Progenitor cell of endocrine pancreas (in vitro differentiated cells): ENCODE results near the gene CHST4. TPM values are rescaled to one million over a fixed set of nuclear protein-coding genes. Genes with fewer than 3 reads are reported as not detected.

Source experiments
- DNase-seq: peaks from one replicate; pipeline ENCODE4 v3.0.0; 2021; ENCODE audit warnings: low spot score; ENCODE audit not compliant: unreplicated experiment
- H3K27ac Mint-ChIP-seq: 2 replicates; pipeline ENCODE4 v1.8.0; 2021; ENCODE audit warnings: mild to moderate bottlenecking, moderate library complexity, mixed read lengths
- H3K27me3 Mint-ChIP-seq: 2 replicates; pipeline ENCODE4 v1.8.0; 2021; ENCODE audit warnings: mixed read lengths
- H3K36me3 Mint-ChIP-seq: 2 replicates; pipeline ENCODE4 v1.8.0; 2022; ENCODE audit warnings: mixed read lengths; ENCODE audit not compliant: insufficient read depth
- H3K4me1 Mint-ChIP-seq: 2 replicates; pipeline ENCODE4 v1.8.0; 2021; ENCODE audit warnings: low read depth, mixed read lengths
- H3K4me3 Mint-ChIP-seq: 2 replicates; pipeline ENCODE4 v1.8.0; 2021; ENCODE audit warnings: low read depth, mild to moderate bottlenecking, moderate library complexity, mixed read lengths
- H3K9me3 Mint-ChIP-seq: 2 replicates; pipeline ENCODE4 v1.8.0; 2021; ENCODE audit warnings: low read depth, mixed read lengths
- total RNA-seq: library from RNA; stranded (reverse); gene quantifications from 2 replicates; pipeline ENCODE4 v1.2.1, GENCODE V29; 2021
- TF ChIP-seq, protein P1 (sequence below): fragments of 200-600 bp; sonication (generic); IDR thresholded peaks from one replicate; pipeline ENCODE4 v1.5.0; 2021; ENCODE audit warnings: antibody characterized with exemption, mild to moderate bottlenecking; ENCODE audit not compliant: unreplicated experiment

CHST4 gene
- total RNA-seq, 1 donor from 2014 or later, result not detected

DNA sequence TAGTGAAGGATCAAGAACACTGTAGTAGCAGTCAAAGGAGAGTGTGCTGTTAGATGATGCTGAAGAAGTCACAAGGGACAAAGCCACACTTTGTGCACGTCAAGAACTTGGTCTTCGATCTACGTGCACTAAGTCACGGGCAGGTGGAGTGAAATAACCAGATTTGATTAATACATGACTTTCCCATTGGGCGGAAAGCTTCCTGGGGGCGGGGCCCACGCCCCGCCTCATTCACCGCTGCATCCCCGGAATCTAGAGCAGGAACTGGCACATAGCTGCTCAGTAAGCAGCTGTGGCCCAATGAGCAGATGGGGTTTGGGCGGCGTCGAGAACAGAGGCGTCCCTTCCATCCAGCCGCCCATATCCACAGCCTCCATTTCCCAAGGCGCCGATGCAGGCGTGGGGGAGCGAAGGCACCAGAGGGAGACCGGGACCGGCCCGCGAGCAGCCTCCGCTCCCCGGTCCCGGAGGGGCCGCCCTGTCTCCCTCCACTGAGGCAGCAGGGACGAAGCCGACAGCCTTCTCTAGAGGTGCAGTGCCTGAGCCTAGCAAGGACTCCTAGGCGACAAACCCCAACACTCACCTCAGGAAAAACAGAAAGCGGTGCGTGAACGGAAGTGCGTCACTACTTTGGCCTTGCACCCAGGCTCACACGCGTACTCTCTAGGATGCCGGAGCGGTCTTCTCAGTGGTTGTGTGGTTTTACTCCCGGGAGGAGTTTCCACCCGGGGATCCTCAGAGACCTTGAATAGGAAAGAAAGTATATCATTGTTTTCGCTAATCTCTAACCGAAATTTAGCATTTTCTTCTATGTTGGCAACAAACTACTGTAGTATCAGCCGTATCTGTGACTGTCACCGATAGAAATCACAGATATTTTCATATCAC lies 42.0 kb upstream of the CHST4 start:
- TF ChIP-seq, protein P1, sequence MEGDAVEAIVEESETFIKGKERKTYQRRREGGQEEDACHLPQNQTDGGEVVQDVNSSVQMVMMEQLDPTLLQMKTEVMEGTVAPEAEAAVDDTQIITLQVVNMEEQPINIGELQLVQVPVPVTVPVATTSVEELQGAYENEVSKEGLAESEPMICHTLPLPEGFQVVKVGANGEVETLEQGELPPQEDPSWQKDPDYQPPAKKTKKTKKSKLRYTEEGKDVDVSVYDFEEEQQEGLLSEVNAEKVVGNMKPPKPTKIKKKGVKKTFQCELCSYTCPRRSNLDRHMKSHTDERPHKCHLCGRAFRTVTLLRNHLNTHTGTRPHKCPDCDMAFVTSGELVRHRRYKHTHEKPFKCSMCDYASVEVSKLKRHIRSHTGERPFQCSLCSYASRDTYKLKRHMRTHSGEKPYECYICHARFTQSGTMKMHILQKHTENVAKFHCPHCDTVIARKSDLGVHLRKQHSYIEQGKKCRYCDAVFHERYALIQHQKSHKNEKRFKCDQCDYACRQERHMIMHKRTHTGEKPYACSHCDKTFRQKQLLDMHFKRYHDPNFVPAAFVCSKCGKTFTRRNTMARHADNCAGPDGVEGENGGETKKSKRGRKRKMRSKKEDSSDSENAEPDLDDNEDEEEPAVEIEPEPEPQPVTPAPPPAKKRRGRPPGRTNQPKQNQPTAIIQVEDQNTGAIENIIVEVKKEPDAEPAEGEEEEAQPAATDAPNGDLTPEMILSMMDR, result no peak
- Mint-ChIP-seq H3K4me1 (peaks cover 11% of the 10 kb centered on the region), H3K27me3 (no peaks in the 10 kb centered on the region), H3K9me3 (no peaks in the 10 kb centered on the region), H3K4me3 (peak overlapping the region; percentile 78), H3K27ac (peak overlapping the region; percentile 89), H3K36me3 (peaks cover 1% of the 10 kb centered on the region)
- DNase-seq, result peak; percentile 48

DNA sequence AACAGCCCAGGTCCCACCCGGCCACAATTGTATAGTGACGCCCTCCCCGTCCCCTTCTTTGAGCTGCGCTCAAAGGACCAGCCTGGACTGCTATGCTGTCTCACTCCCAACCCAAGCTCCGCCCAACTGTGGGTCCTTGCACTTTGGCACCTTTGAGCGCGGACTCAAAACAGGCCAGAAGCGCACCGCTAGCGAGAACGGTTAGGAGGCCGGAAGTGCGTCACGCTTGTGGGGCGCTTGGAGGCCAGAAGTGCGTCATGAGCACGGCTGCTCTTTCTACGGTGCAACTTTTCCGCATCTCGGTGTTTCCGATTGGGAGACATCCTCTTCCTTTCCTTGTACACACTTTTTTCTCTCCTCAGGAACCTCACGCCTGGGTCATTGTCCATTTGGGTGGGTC lies 37.1 kb upstream of the CHST4 start, which contains the start of gene ZNF19:
TSS of gene ZNF19 (minus strand) at position 203 of the 400 bp plus-strand sequence. CDS start 7,210 bp downstream, outside the sequence.
- H3K36me3 Mint-ChIP-seq, result no peaks in the 10 kb centered on the region
- H3K4me1 Mint-ChIP-seq, result peaks cover 5% of the 10 kb centered on the region
- no peak within 1 kb of the TSS for H3K27ac Mint-ChIP-seq
- TF ChIP-seq, protein P1, result no peak
- H3K9me3 Mint-ChIP-seq, result no peaks in the 10 kb centered on the region
- H3K4me3 Mint-ChIP-seq, result no peak within 1 kb of the TSS
- H3K27me3 Mint-ChIP-seq, result no peaks in the 10 kb centered on the region
- no peak for DNase-seq

DNA sequence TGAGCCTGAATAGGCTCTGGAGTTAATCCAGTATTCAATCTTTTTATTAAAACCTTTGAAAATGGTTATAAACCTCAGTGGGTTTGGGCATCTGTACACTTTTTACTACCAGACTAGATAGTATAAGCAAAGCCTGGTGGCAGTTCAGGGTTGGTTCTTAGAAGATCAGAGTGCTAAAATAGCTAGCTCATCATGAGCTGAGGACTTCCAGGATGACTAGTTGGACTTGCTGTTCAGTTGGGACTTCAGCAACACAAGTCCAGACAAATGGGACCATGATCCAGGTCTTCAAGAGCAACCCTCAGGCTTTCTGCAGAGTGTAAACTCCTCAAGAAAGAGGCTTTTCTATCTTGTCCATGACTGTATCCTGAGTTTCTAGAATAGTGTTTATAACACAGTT lies 35.9 kb upstream of the CHST4 start:
- TF ChIP-seq, protein P1, result no peak
- H3K27ac Mint-ChIP-seq, result no peak overlapping the region
- no peaks in the 10 kb centered on the region for H3K36me3 Mint-ChIP-seq
- no peaks in the 10 kb centered on the region for H3K9me3 Mint-ChIP-seq
- no peaks in the 10 kb centered on the region for H3K4me1 Mint-ChIP-seq
- H3K27me3 Mint-ChIP-seq, result no peaks in the 10 kb centered on the region
- no peak for DNase-seq
- no peak overlapping the region for H3K4me3 Mint-ChIP-seq

DNA sequence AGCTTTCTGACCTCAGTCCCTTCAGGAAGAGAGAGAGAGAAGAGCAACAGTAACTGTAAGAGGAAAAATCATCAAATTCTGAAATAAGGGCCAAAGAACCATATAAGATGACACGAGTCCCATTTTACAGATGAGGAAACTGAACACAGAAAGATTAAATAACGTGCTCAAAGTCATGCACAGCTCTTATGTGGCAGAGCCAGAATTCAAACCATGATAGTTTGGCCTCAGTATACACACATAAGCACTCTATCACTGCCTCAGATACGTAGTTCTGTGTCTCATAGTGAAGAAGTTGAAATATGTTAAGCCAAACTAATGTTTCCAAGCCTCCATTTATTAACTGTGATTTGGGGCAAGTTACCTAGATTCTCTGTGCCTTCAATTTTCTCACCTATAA lies 35.2 kb upstream of the CHST4 start:
- H3K4me3 Mint-ChIP-seq, result no peak overlapping the region
- no peak for DNase-seq
- TF ChIP-seq, protein P1, result no peak
- H3K9me3 Mint-ChIP-seq, result no peaks in the 10 kb centered on the region
- no peaks in the 10 kb centered on the region for H3K4me1 Mint-ChIP-seq
- H3K36me3 Mint-ChIP-seq, result no peaks in the 10 kb centered on the region
- H3K27ac Mint-ChIP-seq, result no peak overlapping the region
- no peaks in the 10 kb centered on the region for H3K27me3 Mint-ChIP-seq

DNA sequence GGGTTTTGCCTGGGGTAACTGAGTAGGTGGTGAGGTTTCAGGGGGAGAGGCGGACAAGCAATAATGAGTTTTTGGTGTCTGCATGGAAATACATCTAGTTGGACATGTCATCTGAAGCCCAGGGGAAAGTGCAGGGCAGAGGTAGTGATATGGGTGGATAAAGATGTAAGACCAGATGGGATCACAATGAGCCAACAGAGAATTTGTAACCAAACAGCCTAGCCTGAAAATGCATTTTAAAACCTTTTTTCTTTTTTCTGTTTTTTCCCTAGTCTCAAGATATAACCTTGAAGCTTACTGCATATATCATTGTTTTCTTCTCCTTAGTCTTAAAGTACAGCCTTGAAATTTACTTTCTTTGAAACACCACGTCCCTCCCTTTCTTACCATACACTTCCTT lies 33.4 kb upstream of the CHST4 start:
- DNase-seq, result no peak
- Mint-ChIP-seq H3K27ac (no peak overlapping the region), H3K4me3 (no peak overlapping the region), H3K9me3 (no peaks in the 10 kb centered on the region), H3K27me3 (no peaks in the 10 kb centered on the region), H3K36me3 (no peaks in the 10 kb centered on the region), H3K4me1 (no peaks in the 10 kb centered on the region)
- TF ChIP-seq, protein P1, result no peak
